ENCODE data around the gene RASGRF2.

The RASGRF2 gene

GRCh38 chr5:81081461-81081835, 121.3 kb downstream of the RASGRF2 start:
- TF ChIP-seq TAF1 (IDR thresholded peaks at IDR 0.05; ENCODE audit: low read depth) (no peak), RAD21 (IDR thresholded peaks at IDR 0.05; ENCODE audit: low read depth) (no peak), REST (IDR thresholded peaks at IDR 0.05; ENCODE audit: low read depth) (no peak), CREB1 (IDR thresholded peaks at IDR 0.05; ENCODE audit: low read depth) (no peak), TCF12 (IDR thresholded peaks at IDR 0.05; ENCODE audit: low read depth) (no peak), MAX (IDR thresholded peaks at IDR 0.05) (no peak), NFIC (IDR thresholded peaks at IDR 0.05) (no peak), CEBPB (IDR thresholded peaks at IDR 0.05) (no peak), TEAD4 (IDR thresholded peaks at IDR 0.05) (no peak)

GRCh38 chr5:81086881-81087281, 126.7 kb downstream of the RASGRF2 start:
- TF ChIP-seq YY1 (IDR thresholded peaks at IDR 0.05; ENCODE audit: low read depth) (no peak), CREB1 (IDR thresholded peaks at IDR 0.05; ENCODE audit: low read depth) (no peak), ZBTB7A (IDR thresholded peaks at IDR 0.05; ENCODE audit: low read depth) (no peak)

GRCh38 chr5:81091199-81091598, 131.0 kb downstream of the RASGRF2 start:
- TF ChIP-seq MAX (IDR thresholded peaks at IDR 0.05) (no peak), USF1 (IDR thresholded peaks at IDR 0.05) (no peak), ZBTB7A (IDR thresholded peaks at IDR 0.05; ENCODE audit: low read depth) (no peak), NFIC (IDR thresholded peaks at IDR 0.05) (no peak), TEAD4 (IDR thresholded peaks at IDR 0.05) (no peak), CREB1 (IDR thresholded peaks at IDR 0.05; ENCODE audit: low read depth) (no peak), TAF1 (IDR thresholded peaks at IDR 0.05; ENCODE audit: low read depth) (no peak), TCF12 (IDR thresholded peaks at IDR 0.05; ENCODE audit: low read depth) (no peak), EP300 (IDR thresholded peaks at IDR 0.05; ENCODE audit: borderline replicate concordance) (no peak), RAD21 (IDR thresholded peaks at IDR 0.05; ENCODE audit: low read depth) (no peak), FOXM1 (IDR thresholded peaks at IDR 0.05; ENCODE audit: borderline replicate concordance, low read depth) (no peak), EGR1 (IDR thresholded peaks at IDR 0.05) (no peak)

GRCh38 chr5:81093536-81094196, 133.5 kb downstream of the RASGRF2 start:
- TF ChIP-seq USF1 (IDR thresholded peaks at IDR 0.05), result no peak
- no peak for TF ChIP-seq RAD21 (IDR thresholded peaks at IDR 0.05; ENCODE audit: low read depth)
- no peak for TF ChIP-seq ZBTB7A (IDR thresholded peaks at IDR 0.05; ENCODE audit: low read depth)
- TF ChIP-seq MAX (IDR thresholded peaks at IDR 0.05), result no peak
- no peak for TF ChIP-seq EP300 (IDR thresholded peaks at IDR 0.05; ENCODE audit: borderline replicate concordance)
- TF ChIP-seq TAF1 (IDR thresholded peaks at IDR 0.05; ENCODE audit: low read depth), result no peak
- no peak for TF ChIP-seq TEAD4 (IDR thresholded peaks at IDR 0.05)

GRCh38 chr5:81095835-81096234, 135.7 kb downstream of the RASGRF2 start:
- TF ChIP-seq USF1 (IDR thresholded peaks at IDR 0.05), result no peak
- no peak for TF ChIP-seq NFIC (IDR thresholded peaks at IDR 0.05)
- TF ChIP-seq CEBPB (IDR thresholded peaks at IDR 0.05), result no peak
- no peak for TF ChIP-seq ZBTB7A (IDR thresholded peaks at IDR 0.05; ENCODE audit: low read depth)
- TF ChIP-seq TAF1 (IDR thresholded peaks at IDR 0.05; ENCODE audit: low read depth), result no peak
- no peak for TF ChIP-seq REST (IDR thresholded peaks at IDR 0.05; ENCODE audit: low read depth)
- TF ChIP-seq TCF12 (IDR thresholded peaks at IDR 0.05; ENCODE audit: low read depth), result no peak
- TF ChIP-seq EGR1 (IDR thresholded peaks at IDR 0.05), result no peak
- no peak for TF ChIP-seq MAX (IDR thresholded peaks at IDR 0.05)
- no peak for TF ChIP-seq CREB1 (IDR thresholded peaks at IDR 0.05; ENCODE audit: low read depth)
- TF ChIP-seq YY1 (IDR thresholded peaks at IDR 0.05; ENCODE audit: low read depth), result no peak
- no peak for TF ChIP-seq FOXM1 (IDR thresholded peaks at IDR 0.05; ENCODE audit: borderline replicate concordance, low read depth)
- TF ChIP-seq EP300 (IDR thresholded peaks at IDR 0.05; ENCODE audit: borderline replicate concordance), result no peak
- no peak for TF ChIP-seq RAD21 (IDR thresholded peaks at IDR 0.05; ENCODE audit: low read depth)

Data from Ishikawa (cell line).